Fibroblast of skin of left biceps (primary cell): ENCODE results near the gene LRIG1.

ENCODE experiments used
- DNase-seq, 2 experiments: peaks; one replicate each; pipeline ENCODE4 v3.0.0-alpha.2; 2013; ENCODE audit warnings: low read depth in 2 of 2

LRIG1 gene

GRCh38 chr3:66402596-66403290, 98.1 kb downstream of the LRIG1 start:
- DNase-seq, result no peak

DNA sequence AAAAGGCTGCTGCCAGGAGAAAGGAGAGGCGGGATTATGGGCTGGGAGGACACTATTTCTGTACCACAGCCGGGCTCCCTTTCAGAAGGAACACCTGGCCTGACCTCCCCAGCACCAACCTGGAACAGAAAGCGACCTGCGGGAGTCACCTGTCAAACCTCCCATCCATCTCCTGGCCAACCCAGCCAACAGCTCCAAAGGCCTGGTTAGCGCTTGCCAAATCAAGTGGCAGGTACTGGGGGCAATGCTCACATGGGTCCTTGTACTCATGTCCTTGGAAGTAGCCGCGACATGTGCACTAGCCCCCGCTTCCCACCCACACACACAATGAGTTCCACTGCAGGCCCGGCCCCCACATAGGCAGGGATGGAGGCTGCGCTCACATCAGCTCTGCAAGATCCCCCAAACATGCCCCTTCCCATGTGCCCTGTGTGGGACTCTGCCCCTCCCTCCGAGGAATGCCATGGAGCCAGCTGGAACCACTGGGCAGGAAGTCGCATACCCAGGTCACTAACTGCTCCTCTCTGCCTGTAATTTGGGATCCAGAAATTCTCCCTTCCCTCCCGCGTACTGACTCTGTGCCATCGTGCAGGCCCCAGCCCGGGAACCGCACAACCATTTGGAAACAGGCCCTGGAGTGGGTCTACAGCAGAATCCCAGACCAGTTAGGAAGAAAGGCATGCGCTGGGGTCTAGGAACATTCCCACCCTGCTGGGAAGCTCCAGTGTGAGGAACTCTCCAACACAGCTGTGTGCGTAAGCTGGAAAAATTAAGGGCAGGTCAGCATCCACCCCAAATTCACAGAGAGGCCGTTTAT, 98.9 kb downstream of the LRIG1 start:
- no peak for DNase-seq

DNA sequence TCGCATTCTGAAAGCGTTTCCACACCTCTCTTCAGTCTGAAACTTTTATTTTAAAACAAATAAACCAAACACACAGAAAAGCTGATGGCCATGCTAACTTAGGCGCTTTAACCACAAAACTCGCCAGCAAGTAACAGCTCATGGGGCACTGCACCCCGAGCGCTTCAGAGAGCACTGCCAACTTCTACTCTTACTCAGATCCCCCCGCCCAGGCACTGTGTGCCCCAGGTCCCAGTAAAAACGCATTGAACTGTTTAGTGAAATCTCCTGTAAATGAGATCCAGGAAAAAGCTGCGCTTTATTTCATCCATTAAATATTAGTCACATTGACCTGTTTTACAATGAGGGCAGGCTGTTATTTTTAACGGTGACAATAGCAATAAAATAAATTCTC, 99.7 kb downstream of the LRIG1 start:
- DNase-seq, result no peak

GRCh38 chr3:66400411-66401156, 100.2 kb downstream of the LRIG1 start:
- no peak for DNase-seq

GRCh38 chr3:66399529-66400232, 101.1 kb downstream of the LRIG1 start:
- no peak for DNase-seq

GRCh38 chr3:66398228-66399025, 102.4 kb downstream of the LRIG1 start:
- no peak for DNase-seq

- DNase-seq, result no peak
These were observed 103.1 kb downstream of the LRIG1 start for GRCh38 chr3:66397745-66398144.

- no peak for DNase-seq
These were observed 103.9 kb downstream of the LRIG1 start for GRCh38 chr3:66396888-66397287.

DNA sequence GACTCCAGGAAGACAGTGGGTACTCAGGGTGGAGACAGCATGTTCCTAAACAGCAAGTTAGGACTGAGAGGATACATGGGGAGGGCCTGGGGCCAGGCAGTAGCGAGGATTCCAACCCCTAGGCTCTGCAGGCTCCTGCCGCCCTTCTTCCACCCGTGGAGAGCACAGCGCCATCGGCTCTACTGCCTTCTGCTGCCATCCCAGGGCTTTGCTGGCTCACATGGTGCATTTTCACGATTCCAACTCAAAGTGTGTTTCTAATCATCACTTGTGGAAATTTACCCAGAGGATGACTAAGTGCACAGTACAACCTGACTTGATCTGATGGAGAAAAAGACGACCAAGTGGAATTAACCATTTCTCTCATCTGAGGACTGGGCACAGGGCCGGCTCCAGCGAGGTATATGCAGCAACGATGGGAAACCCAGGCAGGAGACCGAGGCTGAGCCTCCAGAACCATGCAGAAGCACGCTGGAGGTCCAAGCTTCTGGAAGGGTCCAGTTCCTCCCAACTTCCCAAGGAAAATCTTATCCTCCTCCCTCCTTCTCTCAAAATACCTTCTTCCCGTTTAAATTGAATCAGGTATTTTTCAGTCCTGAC, 104.6 kb downstream of the LRIG1 start:
- no peak for DNase-seq

DNA sequence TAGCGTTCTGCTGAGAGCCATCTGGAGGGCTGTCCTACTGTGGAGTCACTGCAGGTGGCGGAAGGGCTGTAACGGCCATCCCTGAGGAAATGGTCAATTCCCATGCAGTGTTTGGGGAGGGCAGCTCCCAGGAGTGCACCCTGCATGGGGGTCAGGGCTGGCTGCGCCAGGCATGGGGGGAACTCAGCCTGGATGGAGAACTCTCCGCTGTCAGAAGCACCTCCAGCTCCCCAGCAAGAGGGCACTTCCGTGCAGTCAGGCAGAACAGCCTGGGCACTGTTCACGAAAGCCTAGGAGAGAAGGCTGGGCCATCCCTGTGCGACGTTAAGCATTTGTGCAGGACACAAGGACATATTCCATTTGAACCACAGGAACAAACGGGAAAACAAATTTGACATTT, 105.2 kb downstream of the LRIG1 start:
- no peak for DNase-seq

DNA sequence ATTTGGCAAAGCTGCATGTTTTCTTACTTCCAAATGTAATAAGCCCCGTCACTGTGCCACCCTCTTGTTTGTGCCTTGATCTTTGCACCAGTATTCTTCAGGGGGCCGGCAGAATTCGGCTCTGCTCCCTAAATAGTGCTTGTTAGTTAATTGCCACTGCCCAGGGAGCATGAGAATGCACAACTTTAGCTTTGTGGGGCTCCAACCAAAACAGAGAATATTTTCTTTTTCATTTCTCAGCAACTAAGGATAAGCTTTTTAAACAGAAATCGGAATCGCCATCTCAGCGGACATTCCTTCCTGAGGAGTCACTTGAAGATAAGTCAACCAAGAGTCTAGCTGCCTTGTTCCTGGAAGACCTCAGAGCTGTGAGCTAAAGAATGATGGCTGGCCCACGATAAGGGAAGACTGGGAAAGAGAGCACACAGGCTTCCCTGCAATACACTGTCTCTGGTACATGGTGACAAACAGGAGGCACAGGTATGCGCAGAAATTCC, 106.0 kb downstream of the LRIG1 start:
- no peak for DNase-seq

DNA sequence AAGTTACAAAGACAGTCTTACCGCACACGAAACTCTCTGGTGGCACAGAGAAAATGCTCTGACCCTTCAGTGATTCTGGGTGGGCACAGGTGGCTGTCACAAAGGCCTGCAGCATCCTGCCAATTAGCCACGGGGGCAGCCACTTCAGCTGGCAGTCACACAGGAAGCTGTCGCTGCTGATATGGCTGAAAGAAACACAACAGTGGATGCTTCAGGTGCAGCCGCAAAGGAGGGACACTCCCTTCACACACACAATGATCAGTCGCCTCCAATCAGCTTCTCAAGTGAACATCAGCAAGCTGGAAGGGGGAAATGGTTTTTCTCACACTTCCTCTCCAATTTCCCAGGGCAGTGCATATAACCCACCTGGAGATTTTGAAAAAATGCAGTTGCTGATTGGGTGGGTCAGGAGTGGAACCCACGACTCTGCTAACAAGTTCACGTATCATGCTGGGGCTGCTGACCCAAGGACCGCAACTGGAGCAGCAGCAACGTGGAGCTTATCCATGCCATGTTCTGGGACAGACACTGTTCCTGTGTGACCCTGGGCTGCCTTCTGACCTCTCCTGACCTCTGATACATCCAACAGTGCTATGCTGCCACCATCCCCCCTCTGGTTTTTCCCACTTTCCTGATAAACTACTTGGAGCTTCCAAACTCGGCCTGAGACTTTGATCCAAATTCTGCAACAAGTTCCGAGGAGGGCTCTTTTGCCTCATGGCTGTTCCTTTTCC, 106.6 kb downstream of the LRIG1 start:
- no peak for DNase-seq

- DNase-seq, result peak; percentile 40
These were observed 107.4 kb downstream of the LRIG1 start for GRCh38 chr3:66393333-66394005.

- DNase-seq, result no peak
These were observed 107.9 kb downstream of the LRIG1 start for GRCh38 chr3:66392966-66393332.

DNA sequence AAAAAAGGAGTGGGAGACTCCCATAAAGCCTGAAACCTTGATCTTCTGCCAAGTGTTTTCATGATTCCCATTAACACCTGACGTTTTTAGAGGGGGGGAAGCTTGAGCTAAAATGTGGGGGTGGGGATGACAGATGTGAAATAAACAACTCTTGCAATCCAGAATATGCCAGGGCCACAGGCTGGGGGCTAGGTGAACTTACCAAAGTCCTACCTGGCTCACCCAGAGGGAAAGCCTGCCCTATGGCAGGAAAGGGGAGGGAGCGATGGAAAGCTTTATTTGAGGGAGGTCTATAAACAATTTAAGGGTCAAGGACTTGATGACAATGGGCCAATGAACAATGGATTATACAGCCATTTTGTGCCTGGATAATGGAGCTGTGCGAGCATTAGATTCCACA, 108.3 kb downstream of the LRIG1 start:
- DNase-seq, result no peak

DNA sequence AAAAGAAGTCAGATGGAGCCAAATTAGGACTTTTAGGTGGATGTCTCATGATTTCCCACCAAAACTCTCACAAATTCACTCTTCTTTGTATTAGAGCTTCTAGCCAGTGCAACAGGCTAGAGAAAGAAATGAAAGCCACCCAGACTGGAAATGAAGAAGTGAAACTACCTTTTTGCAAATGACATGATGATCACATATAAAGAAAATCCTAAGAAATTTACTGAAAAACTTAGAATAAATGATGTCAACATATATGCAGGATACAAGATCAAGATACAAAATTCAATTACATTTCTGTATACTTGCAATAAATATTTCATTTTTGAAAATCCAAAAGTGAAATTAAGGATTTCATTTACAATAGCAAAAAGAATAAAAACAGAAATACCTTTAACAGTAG, 110.8 kb downstream of the LRIG1 start:
- DNase-seq, result no peak

- no peak for DNase-seq
These were observed 113.7 kb downstream of the LRIG1 start for GRCh38 chr3:66386925-66387650.

DNA sequence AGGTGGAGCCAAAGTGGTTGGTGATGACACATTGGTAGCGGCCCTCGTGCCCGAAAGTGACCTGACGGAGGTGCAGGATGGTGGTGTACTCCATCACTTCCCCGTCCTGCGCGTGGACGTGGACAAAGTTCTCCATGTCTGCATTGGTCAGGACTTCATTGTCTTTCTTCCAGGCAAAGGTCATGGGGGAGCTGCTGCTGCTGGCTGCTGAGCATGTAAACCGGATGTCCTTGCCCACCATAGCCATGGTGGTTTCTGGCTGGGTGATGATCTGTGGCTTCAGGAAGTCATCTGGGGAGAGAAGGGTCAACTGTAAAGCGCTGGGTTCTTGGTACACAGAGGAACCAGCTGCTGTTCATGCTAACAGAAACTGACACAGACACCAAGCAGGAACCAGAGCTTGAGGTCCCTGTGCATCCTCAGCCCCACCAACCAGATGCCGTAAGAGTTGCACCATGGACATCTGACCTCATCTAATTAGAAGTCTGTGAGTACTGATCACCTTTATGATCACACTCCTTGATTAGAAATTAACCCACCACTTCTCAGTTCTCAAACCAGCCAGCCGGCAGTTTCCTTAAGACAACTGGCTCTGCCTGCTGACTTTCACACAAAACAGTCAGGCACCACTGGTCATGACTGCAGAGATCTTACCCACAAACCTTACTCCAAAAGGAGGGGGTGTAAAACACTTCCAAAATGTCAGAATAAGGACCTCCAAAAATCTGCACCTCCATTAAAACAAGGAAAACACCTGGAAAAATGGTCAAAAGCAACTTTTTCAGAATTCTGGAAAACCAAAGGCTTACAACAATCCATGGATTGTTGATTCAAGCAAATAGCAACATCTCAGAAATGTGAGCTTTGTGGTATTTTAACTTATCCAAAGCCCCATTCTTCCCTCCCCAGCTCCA, 114.6 kb downstream of the LRIG1 start:
- no peak for DNase-seq
